Esophagus squamous epithelium (tissue), 5 donors: ENCODE results near the gene CYP4F3. TPM values are rescaled to one million over a fixed set of nuclear protein-coding genes. Genes with fewer than 3 reads are reported as not detected.

Experiments
- DNase-seq: peaks from one replicate; lab custom pipeline; 2025; lab: John Stamatoyannopoulos, UW
- H3K27ac ChIP-seq, 4 donors: fragments of 200-600 bp; sonication (generic); one replicate each; pipeline ENCODE4 v1.5.1; 2016 to 2019; ENCODE audit warnings: mild to moderate bottlenecking in 1 of 4
- H3K27me3 ChIP-seq, 4 donors: fragments of 200-600 bp; sonication (generic); 1 replicate in 3 of 4; 2 replicates in 1 of 4; pipeline versions ENCODE4 v1.5.1 to v1.6.0; 2017 to 2021; ENCODE audit warnings: antibody characterized with exemption in 1 of 4
- H3K36me3 ChIP-seq, 3 donors: fragments of 200-600 bp; sonication (generic); one replicate each; pipeline ENCODE4 v1.5.1; 2016 to 2019
- H3K4me1 ChIP-seq, 3 donors: fragments of 200-600 bp; sonication (generic); one replicate each; pipeline ENCODE4 v1.5.1; 2017 to 2019
- H3K4me3 ChIP-seq, 4 donors: fragments of 200-600 bp; sonication (generic); 1 replicate in 3 of 4; 2 replicates in 1 of 4; pipeline ENCODE4 v1.5.1; 2016 to 2019; ENCODE audit warnings: mild to moderate bottlenecking in 2 of 4, moderate library complexity in 1 of 4
- H3K9me3 ChIP-seq, 3 donors: fragments of 200-600 bp; sonication (generic); one replicate each; pipeline ENCODE4 v1.5.1; 2016 to 2019
- POLR2A ChIP-seq, 4 donors: fragments of 450-650 bp; IDR thresholded peaks; one replicate each; pipeline ENCODE4 v1.6.1; 2017; ENCODE audit warnings: antibody characterized with exemption in 4 of 4, mild to moderate bottlenecking in 4 of 4, moderate library complexity in 3 of 4
- WGBS, 2 donors: methylation state at CpG; one replicate each; pipeline ENCODE4 v1.1.5; 2018; 5-methylcytosine and 5-hydroxymethylcytosine counted together
- intact Hi-C: fragments of 100-400 bp; cut with DNase I; formaldehyde crosslinking; loops from one replicate; pipeline ENCODE4 v1.15.0; 2022
- total RNA-seq, 4 donors: library from RNA; depleted of rRNA; stranded (reverse); fragments of >200 nt; gene quantifications; one replicate each; pipeline ENCODE4 v1.1.0, GENCODE V29; 2016
- TF ChIP-seq, protein P1 (sequence below), 6 experiments: fragments of 450-650 bp in 4 of 6; fragments of 200-600 bp in 2 of 6; sonication (generic) in 2 of 6; IDR thresholded peaks; one replicate each; pipeline ENCODE4 v1.5.1; 2016 to 2019; ENCODE audit warnings: antibody characterized with exemption in 6 of 6, mild to moderate bottlenecking in 4 of 6, moderate library complexity in 4 of 6
- donor health status: DM: yes; HTN: yes; CAD: no.

The CYP4F3 gene
- total RNA-seq, 4 donors from 2014 or later, result 31.2 to 86.2 (median 43.5) TPM

DNA sequence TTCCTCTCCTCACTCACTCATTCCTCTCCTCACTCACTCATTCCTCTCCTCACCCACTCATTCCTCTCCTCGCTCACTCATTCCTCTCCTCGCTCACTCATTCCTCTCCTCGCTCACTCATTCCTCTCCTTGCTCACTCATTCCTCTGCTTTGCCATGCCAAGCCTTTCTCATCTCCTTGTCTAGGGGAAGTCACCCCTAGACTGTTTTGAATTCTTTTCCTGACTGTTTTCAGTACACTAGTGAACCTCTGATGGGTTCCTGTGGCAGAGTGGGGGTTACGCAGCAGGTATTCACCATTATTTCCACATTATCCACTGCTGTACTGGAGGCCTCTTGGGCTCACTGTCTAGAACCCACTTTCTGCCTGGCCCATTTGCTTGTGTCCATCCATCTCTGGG is 24.5 kb upstream of the CYP4F3 start:
- intact Hi-C loops, result no loop called here
- Histone ChIP-seq H3K27ac (no peak overlapping the region), H3K9me3 (no peaks in the 10 kb centered on the region), H3K4me1 (peaks cover 0 to 3% (median 0%) of the 10 kb centered on the region in 3 donors), H3K4me3 (no peak overlapping the region), H3K36me3 (no peaks in the 10 kb centered on the region), H3K27me3 (peaks cover 0 to 66% (median 0%) of the 10 kb centered on the region in 4 donors)
- WGBS, 2 donors, result 75 to 79% methylated on average over 4 of the region's 4 CpGs
- DNase-seq, result no peak
- TF ChIP-seq POLR2A (IDR thresholded peaks at IDR 0.05), result no peak
- TF ChIP-seq, protein P1, sequence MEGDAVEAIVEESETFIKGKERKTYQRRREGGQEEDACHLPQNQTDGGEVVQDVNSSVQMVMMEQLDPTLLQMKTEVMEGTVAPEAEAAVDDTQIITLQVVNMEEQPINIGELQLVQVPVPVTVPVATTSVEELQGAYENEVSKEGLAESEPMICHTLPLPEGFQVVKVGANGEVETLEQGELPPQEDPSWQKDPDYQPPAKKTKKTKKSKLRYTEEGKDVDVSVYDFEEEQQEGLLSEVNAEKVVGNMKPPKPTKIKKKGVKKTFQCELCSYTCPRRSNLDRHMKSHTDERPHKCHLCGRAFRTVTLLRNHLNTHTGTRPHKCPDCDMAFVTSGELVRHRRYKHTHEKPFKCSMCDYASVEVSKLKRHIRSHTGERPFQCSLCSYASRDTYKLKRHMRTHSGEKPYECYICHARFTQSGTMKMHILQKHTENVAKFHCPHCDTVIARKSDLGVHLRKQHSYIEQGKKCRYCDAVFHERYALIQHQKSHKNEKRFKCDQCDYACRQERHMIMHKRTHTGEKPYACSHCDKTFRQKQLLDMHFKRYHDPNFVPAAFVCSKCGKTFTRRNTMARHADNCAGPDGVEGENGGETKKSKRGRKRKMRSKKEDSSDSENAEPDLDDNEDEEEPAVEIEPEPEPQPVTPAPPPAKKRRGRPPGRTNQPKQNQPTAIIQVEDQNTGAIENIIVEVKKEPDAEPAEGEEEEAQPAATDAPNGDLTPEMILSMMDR (IDR thresholded peaks at IDR 0.05), result no peak

DNA sequence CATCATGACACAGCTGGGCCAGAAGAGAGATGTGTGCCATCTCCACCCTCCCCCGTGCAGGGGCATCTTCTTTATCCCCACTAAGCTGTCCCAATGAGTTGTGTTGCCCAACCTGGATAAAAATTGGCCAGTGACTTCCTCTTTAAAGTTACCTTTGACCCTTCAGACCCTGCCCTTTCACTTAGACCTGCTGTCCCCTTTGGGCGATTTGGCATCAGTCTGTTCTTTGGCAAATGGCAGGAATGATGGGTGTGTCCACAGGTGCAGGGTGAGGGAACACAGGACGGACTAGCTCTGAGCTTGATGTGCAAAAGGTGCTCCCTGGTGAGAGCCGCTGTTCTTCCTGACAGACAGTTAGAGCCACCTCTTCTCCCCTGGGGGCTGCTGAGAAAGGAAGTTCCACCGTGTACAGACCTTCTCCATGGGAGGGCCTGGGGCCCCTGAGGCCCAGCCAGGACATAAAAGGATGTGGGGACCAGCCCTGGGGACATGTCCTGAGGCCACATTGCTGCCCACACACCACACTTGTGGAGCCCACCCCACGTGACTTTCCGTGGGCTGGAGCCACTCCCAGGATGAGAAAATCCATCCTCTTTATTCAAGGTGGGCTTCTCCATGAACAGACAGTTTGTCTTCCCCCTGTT is 23.9 kb upstream of the CYP4F3 start:
- no peak for TF ChIP-seq POLR2A (IDR thresholded peaks at IDR 0.05)
- TF ChIP-seq, protein P1 (IDR thresholded peaks at IDR 0.05), result no peak

DNA sequence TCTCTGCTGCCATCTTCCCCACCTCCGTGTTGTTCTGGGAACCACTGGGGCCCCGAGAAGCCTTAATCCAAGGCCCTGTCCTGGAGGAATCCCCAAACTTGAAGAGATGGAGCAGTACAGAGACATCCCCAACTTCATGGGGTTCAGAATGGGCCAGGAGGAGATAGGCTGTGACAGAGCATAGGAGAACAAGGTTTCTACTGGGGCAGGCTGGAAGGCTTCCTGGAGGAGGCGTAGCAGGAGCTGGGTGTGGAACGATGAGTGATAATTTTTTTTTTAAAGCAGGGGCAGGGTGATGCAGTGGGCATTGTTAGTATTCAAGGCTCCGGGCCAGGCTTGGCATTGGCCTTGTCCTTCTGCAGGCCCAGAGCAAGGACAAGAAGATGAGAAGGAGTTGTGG is 22.4 kb upstream of the CYP4F3 start:
- 65 to 76% methylated on average over 4 to 5 of the region's 5 CpGs for WGBS, 2 donors
- TF ChIP-seq, protein P1 (IDR thresholded peaks at IDR 0.05), result no peak
- TF ChIP-seq POLR2A (IDR thresholded peaks at IDR 0.05), result no peak
- no peak for DNase-seq
- no peaks in the 10 kb centered on the region for H3K36me3 ChIP-seq
- no peaks in the 10 kb centered on the region for H3K4me1 ChIP-seq
- intact Hi-C loops, result no loop called here
- no peak overlapping the region for H3K27ac ChIP-seq
- no peak overlapping the region for H3K4me3 ChIP-seq
- no peaks in the 10 kb centered on the region for H3K9me3 ChIP-seq
- peaks cover 0 to 75% (median 0%) of the 10 kb centered on the region in 4 donors for H3K27me3 ChIP-seq

More for the DNA sequence above, 23.9 kb upstream of the CYP4F3 start:
- DNase-seq, result no peak
- no peaks in the 10 kb centered on the region for H3K36me3 ChIP-seq
- H3K4me3 ChIP-seq, result no peak overlapping the region
- peaks cover 0 to 67% (median 0%) of the 10 kb centered on the region in 4 donors for H3K27me3 ChIP-seq
- H3K9me3 ChIP-seq, result no peaks in the 10 kb centered on the region
- 34 to 46% methylated on average over 1 to 4 of the region's 7 CpGs for WGBS, 2 donors
- peaks cover 0 to 3% (median 0%) of the 10 kb centered on the region in 3 donors for H3K4me1 ChIP-seq
- intact Hi-C loops, result no loop called here
- H3K27ac ChIP-seq, result no peak overlapping the region

DNA sequence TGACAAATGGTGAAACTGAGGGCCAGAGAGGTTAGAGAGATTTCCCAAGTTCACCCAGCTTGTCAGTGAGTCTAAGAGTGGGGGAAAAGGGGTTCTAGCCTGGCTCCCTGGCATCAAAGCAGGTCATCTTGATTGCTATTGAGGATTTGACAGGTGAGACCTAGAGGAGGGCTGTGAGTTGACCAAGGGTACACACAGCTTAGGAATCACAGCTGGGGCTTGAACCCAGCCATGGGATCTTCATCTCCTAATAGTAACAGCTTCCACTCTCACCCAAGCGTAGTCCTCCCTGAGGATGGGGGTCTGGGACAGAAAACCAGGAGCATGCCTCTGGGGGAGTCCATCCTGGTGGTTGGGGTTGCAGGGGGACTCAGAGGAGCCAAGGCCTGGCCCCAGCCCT is 18.9 kb upstream of the CYP4F3 start:
- H3K36me3 ChIP-seq, result no peaks in the 10 kb centered on the region
- no peak overlapping the region for H3K4me3 ChIP-seq
- intact Hi-C loops, result loop anchor here (10.0 kb wide), 2 partner anchors 243 to 563 kb away; partner anchors contain the start of gene FAM32A
- H3K27me3 ChIP-seq, result peaks cover 0 to 73% (median 0%) of the 10 kb centered on the region in 4 donors
- WGBS, 2 donors, result 50 to 83% methylated on average over 1 of the region's 1 CpG
- H3K9me3 ChIP-seq, result no peaks in the 10 kb centered on the region
- no peak for DNase-seq
- H3K4me1 ChIP-seq, result no peaks in the 10 kb centered on the region
- H3K27ac ChIP-seq, result no peak overlapping the region
- no peak for TF ChIP-seq POLR2A (IDR thresholded peaks at IDR 0.05)
- TF ChIP-seq, protein P1 (IDR thresholded peaks at IDR 0.05), result no peak

DNA sequence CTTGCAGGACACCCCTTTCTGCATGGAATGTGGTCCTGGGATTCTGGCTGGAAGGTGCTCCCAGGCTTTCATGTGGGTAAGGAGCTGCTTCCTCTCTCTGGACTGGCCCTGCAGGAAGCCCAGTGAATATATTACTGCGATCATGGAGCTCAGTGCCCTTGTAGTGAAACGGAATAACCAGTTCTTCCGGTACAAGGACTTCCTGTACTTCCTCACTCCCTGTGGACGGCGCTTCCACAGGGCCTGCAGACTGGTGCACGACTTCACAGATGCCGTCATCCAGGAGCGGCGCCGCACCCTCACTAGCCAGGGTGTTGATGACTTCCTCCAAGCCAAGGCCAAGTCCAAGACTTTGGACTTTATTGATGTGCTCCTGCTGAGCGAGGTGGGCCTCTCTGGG is 17.7 kb upstream of the CYP4F3 start:
- DNase-seq, result no peak
- Histone ChIP-seq H3K9me3 (no peaks in the 10 kb centered on the region), H3K36me3 (no peaks in the 10 kb centered on the region), H3K27me3 (peaks cover 0 to 68% (median 0%) of the 10 kb centered on the region in 4 donors), H3K27ac (no peak overlapping the region), H3K4me3 (no peak overlapping the region), H3K4me1 (no peaks in the 10 kb centered on the region)
- 34 to 48% methylated on average over 2 to 4 of the region's 11 CpGs for WGBS, 2 donors
- intact Hi-C loops, result loop anchor here (10.0 kb wide), 2 partner anchors 242 to 562 kb away; partner anchors contain the start of gene FAM32A
- no peak for TF ChIP-seq POLR2A (IDR thresholded peaks at IDR 0.05)
- TF ChIP-seq, protein P1 (IDR thresholded peaks at IDR 0.05), result no peak
